ENCODE data around the gene PHC2.

The PHC2 gene

GRCh38 chr1:33371334-33371733 lies 59.6 kb downstream of the PHC2 start:
- no peak overlapping the region for H3K4me3 ChIP-seq (ENCODE audit: low read depth, low read length)
- no peak for TF ChIP-seq CTCF (IDR thresholded peaks at IDR 0.05; ENCODE audit: borderline replicate concordance, insufficient read depth, low read depth, low read length)

- no peak for TF ChIP-seq CTCF (IDR thresholded peaks at IDR 0.05; ENCODE audit: borderline replicate concordance, insufficient read depth, low read depth, low read length)
- no peak overlapping the region for H3K4me3 ChIP-seq (ENCODE audit: low read depth, low read length)
Observed at GRCh38 chr1:33370827-33371226, 60.1 kb downstream of the PHC2 start.

GRCh38 chr1:33370301-33370700 lies 60.6 kb downstream of the PHC2 start:
- H3K4me3 ChIP-seq (ENCODE audit: low read depth, low read length), result no peak overlapping the region
- TF ChIP-seq CTCF (IDR thresholded peaks at IDR 0.05; ENCODE audit: borderline replicate concordance, insufficient read depth, low read depth, low read length), result no peak

- H3K4me3 ChIP-seq (ENCODE audit: low read depth, low read length), result no peak overlapping the region
- TF ChIP-seq CTCF (IDR thresholded peaks at IDR 0.05; ENCODE audit: borderline replicate concordance, insufficient read depth, low read depth, low read length), result no peak
Observed at GRCh38 chr1:33369764-33370163, 61.1 kb downstream of the PHC2 start.

- TF ChIP-seq CTCF (IDR thresholded peaks at IDR 0.05; ENCODE audit: borderline replicate concordance, insufficient read depth, low read depth, low read length), result no peak
- no peak overlapping the region for H3K4me3 ChIP-seq (ENCODE audit: low read depth, low read length)
Observed at GRCh38 chr1:33369081-33369480, 61.8 kb downstream of the PHC2 start.

GRCh38 chr1:33368431-33368830 lies 62.5 kb downstream of the PHC2 start:
- no peak for TF ChIP-seq CTCF (IDR thresholded peaks at IDR 0.05; ENCODE audit: borderline replicate concordance, insufficient read depth, low read depth, low read length)
- no peak overlapping the region for H3K4me3 ChIP-seq (ENCODE audit: low read depth, low read length)

- peak; percentile 95 for TF ChIP-seq CTCF (IDR thresholded peaks at IDR 0.05; ENCODE audit: borderline replicate concordance, insufficient read depth, low read depth, low read length)
- H3K4me3 ChIP-seq (ENCODE audit: low read depth, low read length), result no peak overlapping the region
Observed at GRCh38 chr1:33367485-33368405, 63.1 kb downstream of the PHC2 start.
